OCI-LY3 (cell line): ENCODE data around the gene KRTAP10-2.

Experiments used
- H2AFZ ChIP-seq: fragments of 200-600, 300-600 bp; shearing (Covaris generic); 2 replicates; pipeline ENCODE4 v1.6.0; 2014; ENCODE audit warnings: antibody characterized with exemption, low read depth, low read length
- H3K27ac ChIP-seq: fragments of 200-600, 300-600 bp; sonication (generic); 2 replicates; pipeline ENCODE4 v1.5.1; 2014; ENCODE audit warnings: mild to moderate bottlenecking, low read length, moderate library complexity, mixed read lengths
- H3K27me3 ChIP-seq: fragments of 200-600, 300-600 bp; sonication (generic); 2 replicates; pipeline ENCODE4 v1.6.1; 2014; ENCODE audit warnings: low read depth, low read length, mixed read lengths
- H3K36me3 ChIP-seq: fragments of 200-600, 300-600 bp; sonication (generic); replicated peaks from 2 replicates; pipeline ENCODE3; 2014; ENCODE audit warnings: low read depth, low read length, mixed read lengths
- H3K4me1 ChIP-seq: fragments of 300-600, 200-600 bp; sonication (generic); 2 replicates; pipeline ENCODE4 v1.6.1; 2014; ENCODE audit warnings: low read length, mixed read lengths
- H3K4me2 ChIP-seq: fragments of 200-600, 300-600 bp; sonication (generic); 2 replicates; pipeline ENCODE4 v1.6.1; 2014; ENCODE audit warnings: low read length, mixed read lengths
- H3K4me3 ChIP-seq: fragments of 300-600, 200-600 bp; sonication (generic); 2 replicates; pipeline ENCODE4 v1.5.1; 2014; ENCODE audit warnings: antibody characterized with exemption, mild to moderate bottlenecking, low read length, moderate library complexity
- H3K79me2 ChIP-seq: fragments of 300-600, 200-600 bp; shearing (Covaris generic); 2 replicates; pipeline ENCODE4 v1.6.1; 2014; ENCODE audit warnings: mild to moderate bottlenecking, low read length, mixed read lengths
- H3K9ac ChIP-seq: fragments of 300-600, 200-600 bp; shearing (Covaris generic); 2 replicates; pipeline ENCODE4 v1.6.0; 2014; ENCODE audit warnings: mild to moderate bottlenecking, low read length, moderate library complexity
- H3K9me3 ChIP-seq: fragments of 200-600, 300-600 bp; shearing (Covaris generic); 2 replicates; pipeline ENCODE4 v1.6.1; 2014; ENCODE audit warnings: low read length, mixed read lengths; ENCODE audit not compliant: insufficient read depth
- H4K20me1 ChIP-seq: fragments of 200-600, 300-600 bp; sonication (generic); 2 replicates; pipeline ENCODE4 v1.6.1; 2016; ENCODE audit warnings: low read length, mixed read lengths; ENCODE audit not compliant: insufficient read depth
- EZH2phosphoT487 ChIP-seq: fragments of 200-600 bp; shearing (Covaris generic); IDR thresholded peaks from 2 replicates; pipeline ENCODE4 v1.6.1; 2018; ENCODE audit warnings: antibody characterized with exemption, mixed run types, low read depth
- TF ChIP-seq, protein P1 (sequence below): fragments of 200-600, 300-600 bp; sonication (generic); IDR thresholded peaks from 2 replicates; pipeline ENCODE4 v1.5.1; 2014; ENCODE audit warnings: antibody characterized with exemption, low read length, low read depth

The KRTAP10-2 gene

GRCh38 chr21:44525391-44526095 lies 25.8 kb downstream of the KRTAP10-2 start:
- no peaks in the 10 kb centered on the region for H3K27me3 ChIP-seq
- H2AFZ ChIP-seq, result no peak overlapping the region
- H3K4me3 ChIP-seq, result no peak overlapping the region
- no peaks in the 10 kb centered on the region for H4K20me1 ChIP-seq
- no peak overlapping the region for H3K9ac ChIP-seq
- TF ChIP-seq, protein P1, sequence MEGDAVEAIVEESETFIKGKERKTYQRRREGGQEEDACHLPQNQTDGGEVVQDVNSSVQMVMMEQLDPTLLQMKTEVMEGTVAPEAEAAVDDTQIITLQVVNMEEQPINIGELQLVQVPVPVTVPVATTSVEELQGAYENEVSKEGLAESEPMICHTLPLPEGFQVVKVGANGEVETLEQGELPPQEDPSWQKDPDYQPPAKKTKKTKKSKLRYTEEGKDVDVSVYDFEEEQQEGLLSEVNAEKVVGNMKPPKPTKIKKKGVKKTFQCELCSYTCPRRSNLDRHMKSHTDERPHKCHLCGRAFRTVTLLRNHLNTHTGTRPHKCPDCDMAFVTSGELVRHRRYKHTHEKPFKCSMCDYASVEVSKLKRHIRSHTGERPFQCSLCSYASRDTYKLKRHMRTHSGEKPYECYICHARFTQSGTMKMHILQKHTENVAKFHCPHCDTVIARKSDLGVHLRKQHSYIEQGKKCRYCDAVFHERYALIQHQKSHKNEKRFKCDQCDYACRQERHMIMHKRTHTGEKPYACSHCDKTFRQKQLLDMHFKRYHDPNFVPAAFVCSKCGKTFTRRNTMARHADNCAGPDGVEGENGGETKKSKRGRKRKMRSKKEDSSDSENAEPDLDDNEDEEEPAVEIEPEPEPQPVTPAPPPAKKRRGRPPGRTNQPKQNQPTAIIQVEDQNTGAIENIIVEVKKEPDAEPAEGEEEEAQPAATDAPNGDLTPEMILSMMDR, result no peak
- TF ChIP-seq EZH2phosphoT487, result no peak
- no peaks in the 10 kb centered on the region for H3K36me3 ChIP-seq
- H3K9me3 ChIP-seq, result no peaks in the 10 kb centered on the region
- no peaks in the 10 kb centered on the region for H3K4me1 ChIP-seq
- H3K27ac ChIP-seq, result no peak overlapping the region
- H3K79me2 ChIP-seq, result no peaks in the 10 kb centered on the region
- no peak overlapping the region for H3K4me2 ChIP-seq

DNA sequence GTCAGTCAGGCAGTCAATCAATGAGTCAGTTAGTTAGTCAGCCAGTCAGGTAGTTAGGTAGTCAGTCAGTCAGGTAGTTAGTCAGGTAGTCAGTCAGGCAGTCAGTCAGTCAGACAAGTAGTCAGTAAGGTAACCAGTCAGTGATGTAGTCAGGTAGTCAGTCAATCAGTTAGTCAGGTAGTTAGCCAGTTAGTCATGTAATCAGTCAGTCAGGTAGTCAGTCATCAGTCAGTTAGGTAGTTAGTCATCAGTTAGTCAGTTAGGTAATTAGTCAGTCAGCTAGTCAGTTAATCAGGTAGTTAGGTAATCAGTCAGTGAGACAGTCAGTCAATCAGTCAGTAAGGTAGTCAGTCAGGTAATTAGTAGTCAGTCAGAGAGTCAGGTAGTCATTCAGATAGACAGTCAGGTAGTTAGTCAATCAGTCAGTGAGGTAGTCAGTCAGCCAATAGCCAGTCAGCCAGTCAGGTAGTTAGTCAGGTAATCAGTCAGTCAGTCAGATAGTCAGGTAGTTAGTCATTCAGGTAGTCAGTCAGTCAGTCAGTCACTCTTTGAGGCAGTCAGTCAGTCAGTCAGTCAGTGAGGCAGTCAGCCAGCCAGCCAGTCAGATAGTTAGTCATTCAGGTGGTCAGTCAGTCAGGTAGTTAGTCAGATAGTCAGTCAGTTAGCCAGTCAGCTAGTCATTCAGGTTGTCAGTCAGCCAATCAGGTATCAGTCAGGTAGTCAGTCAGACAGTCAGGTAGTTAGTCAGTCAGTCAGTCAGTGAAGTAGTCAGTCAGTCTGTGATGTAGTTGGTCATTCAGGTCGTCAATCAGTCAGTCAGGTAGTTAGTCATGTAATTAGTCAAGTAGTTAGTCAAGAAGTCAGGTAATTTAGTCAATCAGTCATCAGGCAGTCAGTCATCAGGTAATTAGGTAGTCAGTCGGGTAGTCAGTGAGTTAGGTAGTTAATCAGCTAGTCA lies 26.6 kb downstream of the KRTAP10-2 start:
- no peaks in the 10 kb centered on the region for H3K4me1 ChIP-seq
- H3K4me3 ChIP-seq, result no peak overlapping the region
- no peak overlapping the region for H3K9ac ChIP-seq
- TF ChIP-seq, protein P1, result no peak
- TF ChIP-seq EZH2phosphoT487, result no peak
- no peaks in the 10 kb centered on the region for H3K9me3 ChIP-seq
- H3K36me3 ChIP-seq, result no peaks in the 10 kb centered on the region
- H3K79me2 ChIP-seq, result no peaks in the 10 kb centered on the region
- no peak overlapping the region for H3K4me2 ChIP-seq
- H3K27me3 ChIP-seq, result no peaks in the 10 kb centered on the region
- H2AFZ ChIP-seq, result no peak overlapping the region
- no peak overlapping the region for H3K27ac ChIP-seq
- H4K20me1 ChIP-seq, result no peaks in the 10 kb centered on the region

DNA sequence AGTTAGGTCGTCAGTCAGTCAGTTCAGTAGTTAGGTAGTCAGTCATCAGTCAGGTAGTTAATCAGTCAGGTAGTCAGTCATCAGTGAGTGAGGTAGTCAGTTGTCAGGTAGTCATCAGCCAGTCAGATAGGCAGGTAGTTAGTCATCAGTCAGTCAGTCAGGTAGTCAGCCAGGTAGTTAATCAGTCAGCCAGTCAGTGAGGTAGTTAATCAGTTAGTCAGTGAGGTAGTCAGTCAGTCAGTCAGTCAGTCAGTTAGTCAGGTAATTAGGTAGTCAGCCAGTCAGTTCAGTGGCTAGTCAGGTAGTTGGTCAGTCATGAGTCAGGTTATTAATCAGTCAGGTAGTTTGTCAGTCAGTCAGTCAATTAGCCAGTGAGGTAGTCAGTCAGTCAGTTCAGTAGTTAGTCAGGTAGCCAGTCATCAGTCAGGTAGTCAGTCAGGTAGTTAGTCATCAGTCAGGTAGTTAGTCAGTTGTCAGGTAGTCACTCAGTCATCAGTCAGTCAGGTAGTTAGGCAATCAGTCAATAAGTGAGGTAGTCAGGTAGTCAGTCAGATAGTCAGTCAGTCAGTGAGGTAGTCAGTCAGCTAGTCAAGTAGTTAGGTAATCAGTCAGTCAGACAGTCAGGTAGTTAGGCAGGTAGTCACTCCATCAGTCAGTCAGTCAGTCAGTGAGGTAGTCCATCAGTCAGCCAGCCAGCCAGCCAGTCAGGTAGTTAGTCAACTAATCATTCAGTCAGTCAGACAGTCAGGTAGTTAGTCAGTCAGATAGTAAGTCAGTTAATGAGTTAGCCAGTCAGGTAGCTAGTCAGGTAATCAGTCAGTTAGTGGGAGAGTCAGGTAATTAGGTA lies 27.5 kb downstream of the KRTAP10-2 start:
- Histone ChIP-seq H3K4me2 (no peak overlapping the region), H3K9ac (no peak overlapping the region), H3K36me3 (no peaks in the 10 kb centered on the region), H3K27me3 (no peaks in the 10 kb centered on the region), H3K9me3 (no peaks in the 10 kb centered on the region), H3K27ac (no peak overlapping the region), H2AFZ (no peak overlapping the region), H3K79me2 (no peaks in the 10 kb centered on the region), H3K4me1 (no peaks in the 10 kb centered on the region), H3K4me3 (no peak overlapping the region), H4K20me1 (no peaks in the 10 kb centered on the region)
- TF ChIP-seq EZH2phosphoT487, result no peak
- TF ChIP-seq, protein P1, result no peak
